Mesenchymal stem cell (in vitro differentiated cells and primary cell): ENCODE results near the gene DFFA.

Experiments used
- DNase-seq: peaks from one replicate; pipeline ENCODE4 v3.0.0-alpha.2; 2013
- H2AFZ ChIP-seq: one replicate; pipeline ENCODE4 v1.6.1; 2013; ENCODE audit warnings: low read depth, mild to moderate bottlenecking, control low read depth, inconsistent platforms, low read length, moderate library complexity
- H2AK5ac ChIP-seq: 2 replicates; pipeline ENCODE4 v1.6.1; 2013; ENCODE audit warnings: low read length, moderate library complexity, mild to moderate bottlenecking, inconsistent platforms; ENCODE audit not compliant: severe bottlenecking
- H2BK120ac ChIP-seq: one replicate; pipeline ENCODE4 v1.6.1; 2013; ENCODE audit warnings: low read depth, mild to moderate bottlenecking, inconsistent platforms, low read length, moderate library complexity
- H2BK12ac ChIP-seq, 2 experiments: one replicate each; pipeline ENCODE4 v1.6.1; 2013; ENCODE audit warnings: inconsistent platforms in 2 of 2, low read length in 2 of 2, mild to moderate bottlenecking in 2 of 2, moderate library complexity in 2 of 2, control low read depth in 1 of 2
- H2BK15ac ChIP-seq: one replicate; pipeline ENCODE4 v1.6.1; 2013; ENCODE audit warnings: mild to moderate bottlenecking, low read depth, inconsistent platforms; ENCODE audit not compliant: poor library complexity, severe bottlenecking
- H2BK5ac ChIP-seq: 2 replicates; pipeline ENCODE4 v1.6.1; 2013; ENCODE audit warnings: low read depth, mild to moderate bottlenecking, low read length, control low read depth, inconsistent platforms; ENCODE audit not compliant: poor library complexity, severe bottlenecking
- H3K14ac ChIP-seq, 2 experiments: one replicate each; pipeline ENCODE4 v1.6.1; 2013; ENCODE audit warnings: inconsistent platforms in 2 of 2, low read length in 2 of 2, control low read depth in 1 of 2, mild to moderate bottlenecking in 1 of 2, moderate library complexity in 1 of 2
- H3K18ac ChIP-seq, 2 experiments: one replicate each; pipeline ENCODE4 v1.6.1; 2013; ENCODE audit warnings: inconsistent platforms in 2 of 2, low read length in 2 of 2, control low read depth in 1 of 2, low read depth in 1 of 2, mild to moderate bottlenecking in 1 of 2
- H3K23ac ChIP-seq, 2 experiments: one replicate each; pipeline ENCODE4 v1.6.1; 2013; ENCODE audit warnings: inconsistent platforms in 2 of 2, low read length in 2 of 2, mild to moderate bottlenecking in 2 of 2, moderate library complexity in 2 of 2, control low read depth in 1 of 2
- H3K27ac ChIP-seq: 2 replicates; pipeline ENCODE4 v1.5.1; 2013; ENCODE audit warnings: mild to moderate bottlenecking, moderate library complexity, low read length, control low read depth, inconsistent platforms; ENCODE audit not compliant: poor library complexity, severe bottlenecking
- H3K27me3 ChIP-seq, 2 experiments: 2 replicates each; pipeline versions ENCODE4 v1.6.1 to v1.7.0; 2013; ENCODE audit warnings: low read length in 2 of 2, mild to moderate bottlenecking in 2 of 2, moderate library complexity in 2 of 2, control low read depth in 1 of 2, inconsistent platforms in 1 of 2; ENCODE audit not compliant: control insufficient read depth in 1 of 2, insufficient read depth in 1 of 2
- H3K36me3 ChIP-seq, 2 experiments: 2 replicates each; pipeline versions ENCODE4 v1.6.1 to v1.7.0; 2013; ENCODE audit warnings: low read length in 2 of 2, control low read depth in 1 of 2, inconsistent platforms in 1 of 2, low read depth in 1 of 2, mild to moderate bottlenecking in 1 of 2; ENCODE audit not compliant: insufficient read depth in 2 of 2, control insufficient read depth in 1 of 2
- H3K4ac ChIP-seq, 2 experiments: one replicate each; pipeline ENCODE4 v1.6.1; 2013; ENCODE audit warnings: inconsistent platforms in 2 of 2, low read length in 2 of 2, mild to moderate bottlenecking in 2 of 2, moderate library complexity in 2 of 2, control low read depth in 1 of 2, low read depth in 1 of 2
- H3K4me1 ChIP-seq: 2 replicates; pipeline ENCODE4 v1.6.1; 2013; ENCODE audit warnings: low read depth, low read length, control low read depth; ENCODE audit not compliant: control insufficient read depth, insufficient read depth
- H3K4me2 ChIP-seq: 2 replicates; pipeline ENCODE4 v1.6.1; 2013; ENCODE audit warnings: low read length, mild to moderate bottlenecking, inconsistent platforms; ENCODE audit not compliant: poor library complexity, severe bottlenecking
- H3K4me3 ChIP-seq, 2 experiments: 2 replicates each; pipeline versions ENCODE4 v1.5.1 to v1.7.0; 2013; ENCODE audit warnings: low read length in 2 of 2, mild to moderate bottlenecking in 2 of 2, control low read depth in 1 of 2, low read depth in 1 of 2; ENCODE audit not compliant: insufficient read depth in 1 of 2
- H3K79me1 ChIP-seq: replicated peaks from 2 replicates; pipeline ENCODE4 v1.6.1; 2013; ENCODE audit warnings: mild to moderate bottlenecking, control low read depth, low read length, inconsistent platforms; ENCODE audit not compliant: poor library complexity, severe bottlenecking
- H3K9ac ChIP-seq: 2 replicates; pipeline ENCODE4 v1.7.0; 2013; ENCODE audit warnings: mild to moderate bottlenecking, low read length, moderate library complexity
- H3K9me3 ChIP-seq: 2 replicates; pipeline ENCODE4 v1.7.0; 2013; ENCODE audit warnings: mild to moderate bottlenecking, low read length; ENCODE audit not compliant: control insufficient read depth
- H4K8ac ChIP-seq: one replicate; pipeline ENCODE4 v1.6.1; 2013; ENCODE audit warnings: inconsistent platforms, mild to moderate bottlenecking, low read length, moderate library complexity
- H4K91ac ChIP-seq: one replicate; pipeline ENCODE4 v1.6.1; 2013; ENCODE audit warnings: mild to moderate bottlenecking, low read length, inconsistent platforms
- WGBS: methylation state at CpG from one replicate; pipeline ENCODE4 v1.1.7; 2013; ENCODE audit warnings: mixed read lengths; 5-methylcytosine and 5-hydroxymethylcytosine counted together

Gene DFFA

GRCh38 chr1:10451287-10451686 lies 21.0 kb downstream of the DFFA start:
- H2AK5ac ChIP-seq = no peak overlapping the region
- H3K9ac ChIP-seq = peak overlapping the region; percentile 86
- no peak overlapping the region for H4K8ac ChIP-seq
- WGBS = 9% methylated on average over 5 of the region's 10 CpGs
- no peak overlapping the region for H2BK15ac ChIP-seq
- no peaks in the 10 kb centered on the region for H3K9me3 ChIP-seq
- peaks cover 0 to 3% of the 10 kb centered on the region in 2 experiments for H3K36me3 ChIP-seq
- H3K14ac ChIP-seq = no peak overlapping the region
- H3K4ac ChIP-seq = no peak overlapping the region
- H3K18ac ChIP-seq = peak overlapping the region in 1 of 2 experiments; percentile 28
- no peak overlapping the region for H3K23ac ChIP-seq
- H3K27me3 ChIP-seq = no peaks in the 10 kb centered on the region
- H3K79me1 ChIP-seq = no peaks in the 10 kb centered on the region
- H2BK5ac ChIP-seq = no peak overlapping the region
- peaks cover 2% of the 10 kb centered on the region for H3K4me1 ChIP-seq
- peak overlapping the region in 1 of 2 experiments; percentile 65 for H3K4me3 ChIP-seq
- H2BK12ac ChIP-seq = no peak overlapping the region
- H2AFZ ChIP-seq = no peak overlapping the region
- H3K27ac ChIP-seq = no peak overlapping the region
- H2BK120ac ChIP-seq = no peak overlapping the region
- DNase-seq = no peak
- no peak overlapping the region for H4K91ac ChIP-seq
- peak overlapping the region; percentile 91 for H3K4me2 ChIP-seq

DNA sequence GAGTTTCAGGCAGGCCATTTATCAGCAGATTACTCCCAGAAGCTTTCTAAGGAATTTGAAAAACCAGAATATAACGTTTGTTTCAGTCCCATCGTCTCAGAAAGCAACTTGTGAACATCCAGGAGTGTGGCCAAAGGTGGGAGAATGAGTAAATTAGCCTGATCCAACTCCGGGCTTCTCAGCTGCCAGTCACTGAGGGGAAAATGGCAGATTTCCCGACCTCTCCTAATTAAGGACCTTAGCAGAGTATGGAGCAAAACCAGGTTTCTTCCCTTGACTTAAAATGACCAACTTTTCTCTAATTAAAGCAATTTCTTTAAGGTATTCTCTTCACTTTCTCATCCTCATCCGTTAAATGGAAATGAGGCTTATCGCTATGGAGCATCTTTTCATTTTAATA lies 21.5 kb downstream of the DFFA start:
- Histone ChIP-seq H3K36me3 (peaks cover 3% of the 10 kb centered on the region in 2 experiments), H3K79me1 (no peaks in the 10 kb centered on the region), H2AFZ (no peak overlapping the region), H3K9me3 (no peaks in the 10 kb centered on the region), H2BK5ac (no peak overlapping the region), H2BK12ac (no peak overlapping the region), H3K4me3 (peak overlapping the region in 1 of 2 experiments; percentile 65), H3K18ac (no peak overlapping the region), H3K4ac (no peak overlapping the region), H3K23ac (no peak overlapping the region), H2BK15ac (no peak overlapping the region), H3K27me3 (no peaks in the 10 kb centered on the region), H2BK120ac (no peak overlapping the region), H3K9ac (peak overlapping the region; percentile 86), H2AK5ac (no peak overlapping the region), H4K8ac (no peak overlapping the region), H3K4me2 (peak overlapping the region; percentile 91), H4K91ac (no peak overlapping the region), H3K14ac (no peak overlapping the region), H3K4me1 (peaks cover 2% of the 10 kb centered on the region), H3K27ac (no peak overlapping the region)
- DNase-seq = no peak
- WGBS = 65% methylated on average over 4 of the region's 6 CpGs

- Histone ChIP-seq H2AFZ (no peak overlapping the region), H3K9me3 (no peaks in the 10 kb centered on the region), H2BK12ac (no peak overlapping the region), H4K91ac (peak overlapping the region; percentile 14), H3K79me1 (no peaks in the 10 kb centered on the region), H3K9ac (peak overlapping the region; percentile 86), H3K4me3 (no peak overlapping the region), H2BK15ac (no peak overlapping the region), H3K27ac (no peak overlapping the region), H3K18ac (no peak overlapping the region), H3K23ac (no peak overlapping the region), H2BK120ac (no peak overlapping the region), H3K14ac (no peak overlapping the region), H3K4me2 (no peak overlapping the region), H3K4me1 (peaks cover 2% of the 10 kb centered on the region), H3K4ac (no peak overlapping the region), H4K8ac (no peak overlapping the region), H2AK5ac (no peak overlapping the region), H3K27me3 (no peaks in the 10 kb centered on the region), H3K36me3 (peaks cover 3% of the 10 kb centered on the region in 2 experiments), H2BK5ac (no peak overlapping the region)
- 97% methylated on average over 21 of the region's 21 CpGs for WGBS
- no peak for DNase-seq
These were observed 22.0 kb downstream of the DFFA start for GRCh38 chr1:10450156-10450814.

DNA sequence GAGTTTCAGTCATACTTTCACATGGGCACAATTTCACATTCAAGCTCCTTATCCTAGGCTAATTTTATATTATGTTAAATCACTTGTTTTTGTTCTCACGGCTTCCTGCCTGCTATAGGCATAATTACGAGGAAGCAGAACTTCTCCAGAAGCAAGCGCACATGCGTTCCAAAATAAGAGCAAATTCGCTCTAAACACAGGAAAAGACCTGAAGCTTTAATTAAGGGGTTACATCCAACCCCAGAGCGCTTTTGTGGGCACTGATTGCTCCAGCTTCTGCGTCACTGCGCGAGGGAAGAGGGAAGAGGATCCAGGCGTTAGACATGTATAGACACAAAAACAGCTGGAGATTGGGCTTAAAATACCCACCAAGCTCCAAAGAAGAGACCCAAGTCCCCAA lies 22.6 kb downstream of the DFFA start, which contains the start of gene CORT:
TSS of gene CORT (plus strand) at position 281 of the 400 bp plus-strand sequence. CDS start 193 bp downstream, outside the sequence.
- Histone ChIP-seq H4K8ac (no peak within 1 kb of the TSS), H2AFZ (no peak within 1 kb of the TSS), H3K9ac (peak within 1 kb of the TSS; percentile 86), H3K4me1 (peaks cover 2% of the 10 kb centered on the region), H3K18ac (no peak within 1 kb of the TSS), H2AK5ac (no peak within 1 kb of the TSS), H3K27me3 (no peaks in the 10 kb centered on the region), H3K36me3 (peaks cover 3 to 6% of the 10 kb centered on the region in 2 experiments), H2BK5ac (no peak within 1 kb of the TSS), H3K23ac (no peak within 1 kb of the TSS), H2BK15ac (no peak within 1 kb of the TSS), H3K9me3 (no peaks in the 10 kb centered on the region), H2BK120ac (no peak within 1 kb of the TSS), H3K27ac (no peak within 1 kb of the TSS), H2BK12ac (no peak within 1 kb of the TSS), H4K91ac (peak within 1 kb of the TSS; percentile 14), H3K4ac (no peak within 1 kb of the TSS), H3K4me2 (no peak within 1 kb of the TSS), H3K4me3 (peak within 1 kb of the TSS in 1 of 2 experiments; percentile 65), H3K79me1 (no peaks in the 10 kb centered on the region), H3K14ac (no peak within 1 kb of the TSS)
- DNase-seq = no peak
- 94% methylated on average over 10 of the region's 10 CpGs for WGBS
